Kidney (tissue), 14 donors: Measurements from ENCODE around the gene HOTAIR. TPM values are rescaled to one million over a fixed set of nuclear protein-coding genes. Genes with fewer than 3 reads are reported as not detected.
A peak's percentile ranks its signal among the peaks of the same experiment; 100 is the strongest.

ENCODE experiments used
- DNase-seq, 5 donors: peaks; one replicate each; pipeline ENCODE4 v3.0.0-alpha.2; 2013 to 2020
- FAIRE-seq: peaks from 2 replicates; lab custom pipeline; 2012; peaks lifted over from hg19 to GRCh38; lab: Jason Lieb, UNC
- H3K27ac ChIP-seq, 2 donors: one replicate each; pipeline ENCODE4 v1.7.0; 2013; ENCODE audit warnings: low read depth in 2 of 2, low read length in 2 of 2, inconsistent platforms in 1 of 2
- H3K27me3 ChIP-seq: one replicate; pipeline ENCODE4 v1.7.1; 2013; ENCODE audit warnings: low read length, inconsistent platforms; ENCODE audit not compliant: control insufficient read depth, insufficient read depth
- H3K36me3 ChIP-seq, 3 donors: one replicate each; pipeline versions ENCODE4 v1.7.0 to v1.7.1; 2013; ENCODE audit warnings: low read length in 3 of 3, control low read depth in 1 of 3, inconsistent platforms in 1 of 3; ENCODE audit not compliant: insufficient read depth in 3 of 3, control insufficient read depth in 2 of 3
- H3K4me1 ChIP-seq, 3 donors: one replicate each; pipeline versions ENCODE4 v1.7.0 to v1.7.1; 2013; ENCODE audit warnings: low read length in 3 of 3, inconsistent platforms in 1 of 3, low read depth in 1 of 3; ENCODE audit not compliant: control insufficient read depth in 2 of 3, insufficient read depth in 2 of 3
- H3K4me3 ChIP-seq, 3 donors: one replicate each; pipeline versions ENCODE4 v1.7.0 to v1.8.1; 2013; ENCODE audit warnings: low read length in 3 of 3, control low read depth in 1 of 3, inconsistent platforms in 1 of 3
- H3K9ac ChIP-seq, 3 donors: one replicate each; pipeline versions ENCODE4 v1.7.0 to v1.7.1; 2013; ENCODE audit warnings: low read length in 3 of 3, control low read depth in 1 of 3, inconsistent platforms in 1 of 3
- H3K9me3 ChIP-seq, 3 donors: one replicate each; pipeline versions ENCODE4 v1.7.0 to v1.7.1; 2013; ENCODE audit warnings: low read length in 3 of 3, control low read depth in 1 of 3, inconsistent platforms in 1 of 3; ENCODE audit not compliant: control insufficient read depth in 2 of 3, insufficient read depth in 1 of 3
- intact Hi-C: fragments of 100-400 bp; cut with DNase I; formaldehyde crosslinking; loops from one replicate; pipeline ENCODE4 v1.11.1; 2022
- polyA plus RNA-seq: library from polyadenylated mRNA; stranded (reverse); fragments of 350-450 nt; fragmentation: Illumina TruSeq; extraction: RNeasy Lipid Tissue Mini Kit (QIAGEN cat#74804); gene quantifications from one replicate; pipeline ENCODE4 v1.2.3, GENCODE V29; 2014; ENCODE audit warnings: low read depth, low replicate concordance; ENCODE audit not compliant: insufficient read depth
- total RNA-seq: library from RNA; stranded (reverse); fragmentation: NEBNext Ultra II Directional; extraction: Animal tissue kit (Norgen Biotek cat#: 25700); gene quantifications from one replicate; pipeline ENCODE4 v1.2.1, GENCODE V29; 2021
- TF ChIP-seq, protein P1 (sequence below): IDR thresholded peaks from 3 replicates; pipeline ENCODE4 v1.5.1; 2012; ENCODE audit warnings: mild to moderate bottlenecking, moderate library complexity, borderline replicate concordance; ENCODE audit not compliant: insufficient read depth; ENCODE audit errors: extremely low read depth
- donor health status: control.
- donor health status: control.
- donor health status: control.
- donor health status: control.
- donor health status: control.
- donor health status: DM: yes; HTN: yes; CAD: no.
- donor health status: Normal renal cell carcinoma (clear cell type).

HOTAIR gene
- total and polyA plus RNA-seq, 2 donors from 2014 or later: 0.52 to 0.76 TPM

DNA sequence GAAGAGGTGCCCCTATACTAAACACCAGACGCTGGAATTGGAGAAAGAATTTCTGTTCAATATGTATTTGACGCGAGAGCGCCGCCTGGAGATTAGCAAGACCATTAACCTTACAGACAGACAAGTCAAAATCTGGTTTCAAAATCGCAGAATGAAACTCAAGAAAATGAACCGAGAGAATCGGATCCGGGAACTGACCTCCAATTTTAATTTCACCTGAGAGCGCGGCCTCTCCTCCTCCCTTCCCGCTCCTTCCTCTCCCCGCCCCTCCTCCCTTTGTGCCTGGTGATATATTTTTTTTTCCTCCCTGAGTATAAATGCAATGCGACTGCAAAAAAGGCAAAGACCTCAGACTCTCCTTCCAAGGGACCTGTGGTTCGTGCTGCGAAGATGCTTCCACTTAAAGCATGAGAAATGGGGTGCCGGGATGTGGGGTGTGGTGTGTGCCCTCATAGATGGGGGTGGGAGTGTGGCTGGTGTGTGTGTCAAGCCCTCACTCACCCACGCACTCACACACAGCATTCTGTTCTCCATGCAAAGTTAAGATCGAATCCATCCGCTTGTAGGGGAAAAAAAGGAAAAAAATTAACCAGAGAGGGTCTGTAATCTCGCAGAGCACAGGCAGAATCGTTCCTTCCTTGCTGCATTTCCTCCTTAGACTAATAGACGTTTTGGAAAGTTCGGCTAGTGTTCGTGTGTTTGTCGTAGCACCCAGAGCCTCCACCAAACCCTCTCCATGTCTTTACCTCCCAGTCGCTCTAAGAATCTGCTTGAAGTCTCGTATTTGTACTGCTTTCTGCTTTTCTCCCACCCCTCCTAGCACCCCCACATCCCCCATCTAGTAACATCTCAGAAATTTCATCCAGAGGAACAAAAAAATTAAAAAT lies 14.7 kb upstream of the HOTAIR start:
- no peaks in the 10 kb centered on the region for H3K36me3 ChIP-seq
- DNase-seq (peak; percentile 81 to 91 (median 86)), FAIRE-seq (no peak)
- TF ChIP-seq, protein P1, sequence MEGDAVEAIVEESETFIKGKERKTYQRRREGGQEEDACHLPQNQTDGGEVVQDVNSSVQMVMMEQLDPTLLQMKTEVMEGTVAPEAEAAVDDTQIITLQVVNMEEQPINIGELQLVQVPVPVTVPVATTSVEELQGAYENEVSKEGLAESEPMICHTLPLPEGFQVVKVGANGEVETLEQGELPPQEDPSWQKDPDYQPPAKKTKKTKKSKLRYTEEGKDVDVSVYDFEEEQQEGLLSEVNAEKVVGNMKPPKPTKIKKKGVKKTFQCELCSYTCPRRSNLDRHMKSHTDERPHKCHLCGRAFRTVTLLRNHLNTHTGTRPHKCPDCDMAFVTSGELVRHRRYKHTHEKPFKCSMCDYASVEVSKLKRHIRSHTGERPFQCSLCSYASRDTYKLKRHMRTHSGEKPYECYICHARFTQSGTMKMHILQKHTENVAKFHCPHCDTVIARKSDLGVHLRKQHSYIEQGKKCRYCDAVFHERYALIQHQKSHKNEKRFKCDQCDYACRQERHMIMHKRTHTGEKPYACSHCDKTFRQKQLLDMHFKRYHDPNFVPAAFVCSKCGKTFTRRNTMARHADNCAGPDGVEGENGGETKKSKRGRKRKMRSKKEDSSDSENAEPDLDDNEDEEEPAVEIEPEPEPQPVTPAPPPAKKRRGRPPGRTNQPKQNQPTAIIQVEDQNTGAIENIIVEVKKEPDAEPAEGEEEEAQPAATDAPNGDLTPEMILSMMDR: peak; percentile 35
- H3K27ac ChIP-seq: peak overlapping the region; percentile 83 to 95
- peak overlapping the region; percentile 19 to 62 (median 57) for H3K9ac ChIP-seq
- H3K9me3 ChIP-seq: no peaks in the 10 kb centered on the region
- peaks cover 0 to 34% (median 20%) of the 10 kb centered on the region in 3 donors for H3K4me1 ChIP-seq
- H3K4me3 ChIP-seq: peak overlapping the region; percentile 49 to 86 (median 64)
- H3K27me3 ChIP-seq: peaks cover 5% of the 10 kb centered on the region
- intact Hi-C loops: no loop called here

DNA sequence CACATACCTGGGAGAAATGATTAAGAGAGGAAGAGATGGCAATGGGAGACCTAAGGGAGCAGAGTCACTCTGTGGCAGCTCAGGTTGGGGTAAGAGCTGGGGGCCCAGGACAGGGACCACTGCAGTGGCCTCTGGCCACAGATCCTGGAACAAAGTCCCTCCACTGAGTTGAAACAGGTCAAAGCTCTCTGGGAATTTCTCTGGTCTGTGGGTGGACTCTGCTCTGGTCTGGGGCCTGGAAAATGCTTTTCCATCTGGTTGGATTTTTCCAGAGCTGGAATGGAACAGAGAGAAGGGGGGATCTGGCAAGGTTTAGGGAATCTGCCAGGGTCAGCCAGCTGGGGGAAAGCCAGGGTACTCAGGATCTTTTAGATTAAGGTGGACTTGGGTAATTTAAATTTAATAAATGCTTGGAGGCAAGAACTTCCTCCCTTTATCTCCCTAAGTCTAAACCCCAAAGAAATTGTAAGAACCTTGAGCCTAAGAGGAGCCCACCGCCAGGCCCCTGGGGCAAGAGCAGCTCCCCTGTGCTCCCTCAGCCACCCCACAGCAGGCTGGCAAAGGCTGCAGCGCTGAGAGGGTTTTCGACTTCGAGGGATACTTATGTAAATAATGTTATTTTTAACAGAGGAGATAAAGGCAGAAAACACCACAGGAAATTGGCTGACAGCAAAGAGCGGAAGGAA lies 13.9 kb upstream of the HOTAIR start:
- FAIRE-seq (no peak), DNase-seq (peak in 1 of 5 donors; percentile 73)
- Histone ChIP-seq H3K27me3 (peaks cover 5% of the 10 kb centered on the region), H3K36me3 (no peaks in the 10 kb centered on the region), H3K9ac (peak overlapping the region in 2 of 3 donors; percentile 57 to 62), H3K4me3 (peak overlapping the region; percentile 49 to 86 (median 64)), H3K9me3 (no peaks in the 10 kb centered on the region), H3K4me1 (peaks cover 0 to 34% (median 17%) of the 10 kb centered on the region in 3 donors), H3K27ac (peak overlapping the region; percentile 93 to 95)
- intact Hi-C loops: no loop called here
- TF ChIP-seq, protein P1: no peak

DNA sequence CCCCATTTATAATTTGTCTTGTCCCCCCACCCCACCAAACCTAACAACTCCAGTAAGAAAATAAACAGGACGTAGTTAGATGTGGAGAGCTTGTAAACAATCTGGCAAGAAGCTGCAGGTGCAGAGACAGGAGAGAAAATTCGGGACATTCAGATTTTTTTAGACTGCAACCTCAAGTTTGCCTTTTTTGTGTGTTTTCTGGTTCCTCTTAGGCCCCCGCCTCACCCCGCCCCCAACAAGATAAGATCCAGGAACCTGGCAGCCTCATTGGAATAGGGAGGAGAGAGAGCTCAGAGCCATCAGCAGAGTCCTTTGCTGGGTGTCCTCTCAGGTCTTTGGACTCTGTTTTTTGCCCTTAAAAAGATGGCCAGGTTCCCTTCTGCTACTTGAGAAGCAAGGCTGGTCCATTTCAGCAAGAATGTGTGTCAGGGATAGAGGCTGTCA lies 13.1 kb upstream of the HOTAIR start:
- FAIRE-seq: no peak
- H3K9ac ChIP-seq: peak overlapping the region; percentile 17 to 97 (median 82)

More for the DNA sequence above, 13.1 kb upstream of the HOTAIR start:
- DNase-seq: peak in 1 of 5 donors; percentile 23
- TF ChIP-seq, protein P1: no peak
- H3K27me3 ChIP-seq: peaks cover 2% of the 10 kb centered on the region
- peak overlapping the region; percentile 93 to 95 for H3K27ac ChIP-seq
- no peaks in the 10 kb centered on the region for H3K36me3 ChIP-seq
- intact Hi-C loops: no loop called here
- H3K9me3 ChIP-seq: no peaks in the 10 kb centered on the region
- H3K4me1 ChIP-seq: peaks cover 0 to 30% (median 11%) of the 10 kb centered on the region in 3 donors
- peak overlapping the region; percentile 79 to 86 (median 80) for H3K4me3 ChIP-seq
